TTC549 (cell line): ENCODE results near the gene ADAMTS17.

ENCODE experiments used
- FAIRE-seq: peaks from 2 replicates; lab custom pipeline; 2012; peaks lifted over from hg19 to GRCh38; lab: Jason Lieb, UNC

ADAMTS17 gene

GRCh38 chr15:100276506-100276905 lies 65.3 kb downstream of the ADAMTS17 start:
- FAIRE-seq, result no peak

DNA sequence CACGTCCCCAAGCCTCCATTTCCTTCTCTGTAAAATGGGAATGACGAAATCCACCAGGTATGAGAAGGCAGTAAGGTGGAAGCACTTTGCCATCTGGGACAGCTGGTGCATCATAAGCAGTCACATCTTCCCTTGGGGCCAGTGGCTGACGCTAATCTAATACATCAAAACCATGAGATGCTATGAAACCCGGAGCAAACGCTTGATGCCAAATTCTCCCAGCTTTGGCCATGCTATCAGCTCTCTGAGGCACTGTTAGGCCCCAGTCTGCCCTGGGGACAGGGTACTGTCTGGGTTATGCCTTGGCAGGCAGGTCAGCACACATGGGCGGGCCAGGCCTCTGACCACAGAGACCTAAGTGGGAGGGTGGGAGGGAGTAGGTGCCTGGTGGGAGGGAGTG lies 66.1 kb downstream of the ADAMTS17 start:
- FAIRE-seq, result no peak

- FAIRE-seq, result no peak
These were observed 71.9 kb downstream of the ADAMTS17 start for GRCh38 chr15:100269831-100270230.

DNA sequence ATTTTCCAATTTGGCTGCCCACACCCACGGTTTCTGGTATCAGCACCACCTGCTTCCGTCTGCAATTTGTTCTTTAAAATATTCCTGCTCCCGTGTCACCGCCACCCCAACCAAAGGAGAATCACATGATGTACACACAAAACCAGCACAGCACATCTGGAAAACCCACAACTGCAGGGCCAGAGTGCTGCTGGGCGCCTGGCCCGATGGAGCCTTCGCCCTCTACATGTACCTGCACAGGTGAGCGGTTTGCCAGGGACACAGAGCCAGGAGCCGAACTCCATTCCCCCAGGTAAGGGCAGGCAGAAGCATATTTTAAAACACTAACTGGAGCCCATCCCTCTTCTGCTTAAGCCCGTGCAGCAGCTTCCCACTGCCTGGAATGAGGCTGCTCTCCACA lies 75.6 kb downstream of the ADAMTS17 start:
- FAIRE-seq, result no peak

GRCh38 chr15:100265641-100266035 lies 76.1 kb downstream of the ADAMTS17 start:
- no peak for FAIRE-seq

- no peak for FAIRE-seq
These were observed 76.7 kb downstream of the ADAMTS17 start for GRCh38 chr15:100264994-100265640.

GRCh38 chr15:100263721-100264455 lies 77.9 kb downstream of the ADAMTS17 start:
- no peak for FAIRE-seq

- FAIRE-seq, result no peak
These were observed 78.7 kb downstream of the ADAMTS17 start for GRCh38 chr15:100263031-100263430.

DNA sequence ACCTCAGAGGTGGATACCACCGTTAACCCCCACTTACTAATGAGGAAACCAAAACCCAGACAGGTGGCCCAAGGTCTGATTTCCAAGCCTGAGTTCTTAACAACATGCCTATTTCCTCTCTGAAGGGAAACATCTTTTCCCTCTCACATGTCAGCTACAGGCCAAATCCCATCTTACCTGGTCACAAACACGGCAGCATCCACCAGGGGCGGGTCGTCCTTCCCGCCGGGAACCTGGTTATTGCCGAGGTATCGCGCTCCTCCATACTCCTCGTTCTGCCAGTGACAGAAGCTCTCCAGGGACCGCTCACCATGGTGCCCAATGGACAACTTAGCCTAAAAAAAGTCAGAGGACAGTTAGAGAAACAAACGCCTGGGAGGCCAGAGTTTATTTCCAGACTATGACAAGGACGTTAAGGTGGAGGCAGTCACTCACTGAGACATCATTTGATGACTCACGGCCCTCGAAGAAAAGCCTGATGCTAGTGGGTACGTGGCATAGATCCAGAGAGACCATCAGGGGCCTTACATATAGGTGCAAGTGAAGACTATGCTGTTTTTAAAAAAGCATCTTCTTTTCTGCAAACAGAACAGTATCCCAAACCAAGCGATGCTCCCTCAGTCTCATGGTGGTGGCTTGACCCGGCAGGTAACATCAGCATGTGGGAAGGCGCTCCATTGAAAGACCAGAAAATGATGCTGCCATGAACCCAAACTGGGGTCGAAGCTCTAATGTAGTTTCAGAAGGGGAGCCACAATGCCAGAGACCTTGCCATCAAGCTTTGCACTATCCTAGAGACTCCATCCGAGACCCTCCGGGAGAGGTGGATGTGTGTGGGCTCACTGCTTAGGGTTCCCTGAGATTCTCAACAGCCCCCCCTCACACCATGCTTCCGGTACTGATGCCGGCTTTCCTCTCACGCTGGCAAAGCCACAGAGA lies 80.2 kb downstream of the ADAMTS17 start:
- no peak for FAIRE-seq

DNA sequence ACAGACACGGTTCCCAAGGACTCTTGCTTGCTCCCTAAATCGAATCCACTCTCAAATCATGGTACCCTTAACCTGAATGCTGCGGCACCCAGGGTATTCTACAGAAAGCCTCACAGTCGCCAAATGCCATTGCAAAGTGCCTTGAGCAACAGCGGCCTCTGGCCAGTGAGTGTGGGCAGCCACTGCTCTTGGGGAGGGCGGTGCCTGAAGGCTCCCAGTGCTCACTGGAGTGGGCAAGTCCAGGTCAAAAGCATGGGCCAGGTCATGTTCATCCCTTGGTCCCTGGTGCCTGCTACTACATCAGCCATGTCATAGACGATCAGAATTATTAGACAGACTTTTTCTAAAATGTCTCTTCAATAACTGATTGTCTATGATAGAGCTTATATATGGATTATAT lies 82.5 kb downstream of the ADAMTS17 start:
- no peak for FAIRE-seq

DNA sequence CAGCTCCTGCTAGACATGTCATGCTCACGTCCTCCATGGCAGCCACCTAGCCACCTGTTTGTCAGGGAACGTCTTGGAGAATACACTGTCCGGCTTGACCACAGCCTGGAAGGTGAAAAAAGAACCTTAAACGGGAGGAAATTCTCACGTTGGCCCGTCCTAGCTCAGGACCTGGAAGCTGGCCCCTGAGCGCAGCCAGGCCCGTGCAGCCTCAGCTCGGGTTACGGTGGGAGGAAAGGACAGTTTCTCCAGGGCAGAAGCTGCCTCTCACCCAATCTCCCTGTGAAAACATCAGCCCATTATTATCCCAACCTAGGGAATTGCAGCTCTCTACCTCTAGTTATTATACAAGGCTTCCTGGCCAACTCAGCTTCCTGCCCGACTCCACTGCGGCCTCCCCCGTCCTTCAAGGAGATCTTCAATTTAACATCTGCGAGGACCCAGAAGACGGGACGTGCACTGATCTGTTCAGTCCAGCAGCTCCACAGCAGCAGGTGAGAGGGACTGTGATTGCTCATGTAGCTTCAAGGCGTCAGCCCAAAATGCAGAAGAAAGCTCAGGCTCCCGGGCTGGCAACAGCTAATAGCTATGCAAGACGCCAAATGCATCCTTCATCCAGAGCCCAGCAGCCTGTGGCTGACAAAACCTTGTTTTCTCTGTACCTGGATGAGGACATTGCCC lies 84.7 kb downstream of the ADAMTS17 start:
- FAIRE-seq, result no peak

DNA sequence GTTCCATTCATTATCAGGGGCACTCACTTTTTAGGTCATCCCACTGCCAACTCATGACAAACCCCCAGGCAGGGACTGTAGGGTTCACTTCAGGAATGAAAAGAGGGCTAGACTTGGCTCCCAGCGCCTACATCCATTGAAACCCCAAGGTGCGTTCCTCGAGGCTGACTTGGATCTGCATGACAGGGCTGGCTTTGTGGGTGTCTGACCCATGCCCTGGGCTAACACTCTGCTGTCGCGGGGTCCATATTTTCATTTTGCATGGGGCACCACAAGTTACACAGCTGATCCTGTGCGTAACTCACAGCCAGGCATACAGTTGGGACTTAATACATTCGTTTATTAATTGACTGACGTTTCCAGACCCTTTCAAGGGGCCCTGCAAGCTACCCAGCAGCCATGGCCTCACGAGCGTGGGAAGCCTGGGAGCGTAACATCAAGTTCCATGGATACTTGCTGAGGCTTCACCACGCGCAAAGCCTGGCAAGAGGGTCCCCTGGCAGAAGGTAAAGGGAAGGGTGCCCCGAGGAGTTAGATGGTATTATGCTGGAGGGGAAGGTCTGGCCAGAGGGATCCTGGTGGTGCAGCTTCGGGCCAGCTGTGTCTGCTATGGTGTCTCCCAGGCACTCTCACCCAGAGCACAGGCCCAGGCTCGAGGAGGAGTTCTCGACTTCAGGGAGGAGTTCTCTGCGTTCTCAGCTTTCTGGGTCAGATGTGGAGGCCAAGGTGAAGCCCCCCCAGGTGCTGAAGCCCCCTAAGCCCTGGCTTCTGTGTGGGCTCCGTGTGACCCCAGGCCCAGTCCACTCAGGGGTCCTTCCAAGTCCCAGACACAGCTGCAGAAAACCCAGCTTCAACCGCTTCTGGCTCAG lies 85.4 kb downstream of the ADAMTS17 start:
- no peak for FAIRE-seq

GRCh38 chr15:100255644-100256043 lies 86.1 kb downstream of the ADAMTS17 start:
- FAIRE-seq, result no peak

DNA sequence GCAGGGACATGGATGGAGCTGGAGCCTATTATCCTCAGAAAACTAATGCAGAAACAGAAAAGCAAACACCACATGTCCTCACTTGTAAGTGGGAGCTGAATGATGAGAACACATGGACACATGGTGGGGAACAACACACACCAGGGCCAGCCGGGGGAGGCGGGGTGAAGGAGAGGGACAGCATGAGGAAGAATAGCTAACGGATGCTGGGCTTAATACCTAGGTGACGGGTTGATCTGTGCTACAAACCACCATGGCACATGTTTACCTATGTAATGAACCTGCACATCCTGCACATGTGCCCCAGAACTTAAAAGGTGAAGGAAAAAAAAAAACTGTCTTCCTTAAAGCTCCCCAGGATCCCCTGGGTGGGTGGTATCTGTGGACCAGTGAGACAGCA lies 87.1 kb downstream of the ADAMTS17 start:
- no peak for FAIRE-seq

DNA sequence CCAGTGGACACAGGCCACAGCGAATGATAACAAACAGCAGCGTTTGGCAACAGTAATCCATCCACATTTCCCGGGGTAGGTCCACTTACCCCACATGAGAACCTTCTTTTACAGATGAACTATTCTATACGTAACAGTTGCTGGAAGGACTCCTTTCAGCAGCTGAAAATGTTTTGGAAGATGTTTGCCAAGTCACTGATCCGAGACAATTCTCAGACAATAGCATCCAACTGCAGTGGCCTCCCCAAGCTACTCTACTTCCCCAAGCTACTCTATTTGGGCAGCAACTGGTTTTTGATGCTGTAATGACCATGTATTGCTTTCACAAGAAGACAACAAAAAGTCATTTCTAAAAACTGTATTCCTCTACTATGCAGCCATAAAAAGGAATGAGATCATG lies 87.5 kb downstream of the ADAMTS17 start:
- FAIRE-seq, result no peak

DNA sequence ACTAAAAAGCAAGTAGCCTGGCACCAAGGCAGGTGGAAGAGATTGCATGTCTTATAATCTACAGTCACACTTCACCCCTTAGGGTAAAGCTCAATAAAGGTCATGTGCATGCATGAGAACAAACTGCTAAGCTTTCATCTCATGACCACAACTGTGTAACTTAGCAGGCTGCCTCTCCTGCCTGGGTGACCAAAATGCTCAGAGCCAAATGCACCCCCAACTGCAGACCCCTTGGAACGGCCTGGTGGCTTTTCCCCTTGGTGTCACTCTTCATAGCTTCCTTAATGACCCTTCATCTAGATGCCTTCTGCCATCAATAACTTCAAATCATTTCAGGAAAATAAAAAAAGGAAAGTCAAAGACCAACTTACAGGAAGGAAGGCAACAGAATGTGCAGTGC lies 88.1 kb downstream of the ADAMTS17 start:
- no peak for FAIRE-seq

DNA sequence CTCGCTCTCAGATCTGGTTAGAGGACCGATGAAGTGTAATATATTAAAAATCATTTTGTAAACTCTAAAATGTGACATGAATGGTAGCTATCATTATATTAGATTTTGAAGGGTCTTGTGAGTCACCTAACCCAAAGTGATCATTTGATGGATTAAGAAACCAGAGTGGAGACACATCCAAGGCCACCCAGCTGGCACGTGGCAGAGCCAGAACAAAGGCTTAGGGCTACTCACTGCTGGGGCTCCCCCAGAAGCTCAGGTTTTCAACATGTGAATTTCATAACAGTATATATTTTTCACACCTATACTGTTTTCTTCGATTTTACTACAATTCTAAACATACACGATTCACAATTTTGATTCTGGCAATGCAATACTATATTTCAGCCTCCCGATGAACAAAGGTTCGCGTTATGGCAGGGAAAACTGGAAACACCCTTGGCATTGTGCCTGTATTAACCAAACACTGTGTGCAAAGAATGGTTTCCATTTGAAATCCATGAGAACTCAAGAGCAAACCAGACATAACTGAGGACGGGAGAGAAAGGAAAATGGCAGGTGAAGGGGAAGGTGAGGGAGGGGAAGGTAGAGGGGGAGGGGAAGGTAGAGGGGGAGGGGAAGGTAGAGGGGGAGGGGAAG lies 88.9 kb downstream of the ADAMTS17 start:
- FAIRE-seq, result no peak

DNA sequence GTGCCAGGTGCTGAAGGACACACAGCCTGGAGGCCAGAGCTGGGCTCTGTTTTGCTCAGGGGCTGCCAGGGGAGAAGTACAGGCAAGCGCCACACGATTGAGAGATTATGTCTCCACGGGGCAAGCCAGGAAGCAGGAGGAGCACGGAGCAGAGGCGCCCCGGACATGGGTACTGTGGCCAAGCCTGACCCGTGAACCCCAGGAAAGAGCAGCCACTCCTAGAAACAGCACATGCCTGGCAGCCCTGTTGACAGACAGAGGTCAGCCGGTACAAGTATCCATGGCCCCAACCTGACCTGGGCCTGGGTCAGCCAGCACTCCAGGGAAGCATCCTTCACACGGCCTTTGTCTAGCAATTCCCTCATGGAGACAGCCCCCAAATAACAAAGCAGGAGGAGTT lies 89.4 kb downstream of the ADAMTS17 start:
- FAIRE-seq, result no peak

DNA sequence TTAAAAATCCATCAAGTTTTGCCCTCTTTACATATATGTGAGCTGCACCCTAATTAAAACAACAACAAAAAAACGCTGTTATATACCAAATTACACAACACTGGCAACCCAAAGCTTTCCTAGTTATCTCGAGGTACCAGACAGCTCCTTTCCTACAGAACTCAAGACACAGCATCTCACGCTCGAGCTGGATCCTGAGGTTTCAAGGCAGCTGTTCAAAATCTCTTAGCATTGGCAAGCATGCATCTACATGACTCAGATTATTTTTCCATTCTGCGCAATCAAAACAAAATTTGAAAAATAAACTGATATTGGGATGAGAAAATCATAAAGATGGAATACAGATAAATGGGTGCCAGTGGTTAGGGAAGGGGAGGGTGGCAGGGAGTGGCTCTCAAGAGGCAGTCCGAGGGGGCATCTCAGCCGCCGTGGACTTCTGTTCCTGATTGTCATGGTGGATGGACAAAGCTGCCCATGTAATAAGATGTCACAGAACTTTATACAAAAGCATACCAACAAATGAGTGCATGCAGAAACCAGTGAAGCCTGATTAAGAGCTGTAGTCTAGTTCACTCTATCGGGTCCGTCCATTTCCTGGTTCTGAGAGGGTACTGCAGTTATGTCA lies 91.5 kb downstream of the ADAMTS17 start:
- no peak for FAIRE-seq

- no peak for FAIRE-seq
These were observed 92.5 kb downstream of the ADAMTS17 start for GRCh38 chr15:100249096-100249815.
